Transverse colon (tissue), 4 donors: Measurements from ENCODE around the gene ZNF135.

Experiments used
- CTCF ChIP-seq, 5 experiments: fragments of 200-600 bp in 3 of 5; fragments of 450-650 bp in 2 of 5; sonication (generic) in 3 of 5; IDR thresholded peaks; 1 replicate in 2 of 5; 2 replicates in 3 of 5; pipeline ENCODE4 v1.5.1; 2016 to 2017; ENCODE audit warnings: antibody characterized with exemption in 5 of 5, inconsistent platforms in 3 of 5, mild to moderate bottlenecking in 2 of 5, moderate library complexity in 1 of 5
- POLR2A ChIP-seq: fragments of 450-650 bp; IDR thresholded peaks from one replicate; pipeline ENCODE4 v1.6.1; 2016; ENCODE audit warnings: antibody characterized with exemption, mild to moderate bottlenecking, moderate library complexity
- POLR2AphosphoS5 ChIP-seq, 3 donors: sonication (generic); formaldehyde crosslinking; IDR thresholded peaks; one replicate each; pipeline ENCODE4 v1.6.1; 2016; ENCODE audit warnings: antibody characterized with exemption in 3 of 3

- TF ChIP-seq CTCF (IDR thresholded peaks at IDR 0.05) (no peak), POLR2A (no peak), POLR2AphosphoS5 (IDR thresholded peaks at IDR 0.05) (peak; percentile 29 to 61 (median 42))
Measured at GRCh38 chr19:58059003-58059670, at the start of gene ZNF135.
